Activated T-helper 1 cell treated with anti-CD3 and anti-CD28 coated beads, Interleukin-2, amount 50 U/mL, for 16 hours (primary cell): Measurements from ENCODE around the gene SRPK1.

Experiments used
- DNase-seq, 2 donors: peaks; one replicate each; pipeline ENCODE4 v3.0.0-alpha.2; 2020; ENCODE audit warnings: low read depth in 1 of 2, low spot score in 1 of 2

SRPK1 gene

GRCh38 chr6:35784200-35784599 is 136.7 kb downstream of the SRPK1 start:
- no peak for DNase-seq
